GM13976 (cell line): ENCODE data around the gene VPS8.

Experiments
- DNase-seq: peaks from one replicate; pipeline ENCODE4 v3.0.0; 2012; ENCODE audit warnings: low spot score
- in situ Hi-C: fragments of 300-500 bp; cut with MboI; formaldehyde crosslinking; loops from one replicate; pipeline ENCODE4 v1.12.0; 2022; ENCODE audit warnings: low sequenced_read_pairs, mixed read lengths, inconsistent platforms; ENCODE audit not compliant: unreplicated experiment
- TF ChIP-seq, protein P1 (sequence below): IDR thresholded peaks from 2 replicates; pipeline ENCODE4 v1.5.1; 2012; ENCODE audit warnings: borderline replicate concordance, mild to moderate bottlenecking; ENCODE audit not compliant: insufficient read depth; ENCODE audit errors: extremely low read depth, missing control alignments, control extremely low read depth

The VPS8 gene

GRCh38 chr3:184801241-184801785 lies 10.7 kb upstream of the VPS8 start:
- no peak for DNase-seq
- in situ Hi-C loops = no loop called here
- TF ChIP-seq, protein P1, sequence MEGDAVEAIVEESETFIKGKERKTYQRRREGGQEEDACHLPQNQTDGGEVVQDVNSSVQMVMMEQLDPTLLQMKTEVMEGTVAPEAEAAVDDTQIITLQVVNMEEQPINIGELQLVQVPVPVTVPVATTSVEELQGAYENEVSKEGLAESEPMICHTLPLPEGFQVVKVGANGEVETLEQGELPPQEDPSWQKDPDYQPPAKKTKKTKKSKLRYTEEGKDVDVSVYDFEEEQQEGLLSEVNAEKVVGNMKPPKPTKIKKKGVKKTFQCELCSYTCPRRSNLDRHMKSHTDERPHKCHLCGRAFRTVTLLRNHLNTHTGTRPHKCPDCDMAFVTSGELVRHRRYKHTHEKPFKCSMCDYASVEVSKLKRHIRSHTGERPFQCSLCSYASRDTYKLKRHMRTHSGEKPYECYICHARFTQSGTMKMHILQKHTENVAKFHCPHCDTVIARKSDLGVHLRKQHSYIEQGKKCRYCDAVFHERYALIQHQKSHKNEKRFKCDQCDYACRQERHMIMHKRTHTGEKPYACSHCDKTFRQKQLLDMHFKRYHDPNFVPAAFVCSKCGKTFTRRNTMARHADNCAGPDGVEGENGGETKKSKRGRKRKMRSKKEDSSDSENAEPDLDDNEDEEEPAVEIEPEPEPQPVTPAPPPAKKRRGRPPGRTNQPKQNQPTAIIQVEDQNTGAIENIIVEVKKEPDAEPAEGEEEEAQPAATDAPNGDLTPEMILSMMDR = no peak

DNA sequence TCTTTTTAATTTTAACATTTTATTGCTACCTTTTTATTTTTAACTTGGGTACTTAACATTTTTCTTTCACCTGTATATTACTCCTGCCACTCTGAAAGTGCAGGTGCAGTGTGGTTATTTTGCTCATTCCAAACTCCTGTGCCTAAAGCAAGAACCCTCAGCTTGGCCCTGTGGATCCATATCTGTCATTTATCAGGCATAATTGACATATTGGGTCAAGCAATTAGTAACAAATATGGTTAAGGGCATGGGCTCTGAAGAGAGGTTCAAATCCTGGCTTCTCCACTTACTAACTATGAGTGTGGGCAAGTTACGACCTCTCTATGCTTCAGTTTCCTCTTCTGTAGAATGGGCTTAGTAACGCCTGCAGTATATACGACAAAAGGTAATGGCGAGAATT lies 9.8 kb upstream of the VPS8 start:
- no peak for DNase-seq
- in situ Hi-C loops = no loop called here
- TF ChIP-seq, protein P1 = no peak

GRCh38 chr3:184804801-184805200 lies 7.2 kb upstream of the VPS8 start:
- TF ChIP-seq, protein P1 = no peak
- no peak for DNase-seq
- in situ Hi-C loops = no loop called here

DNA sequence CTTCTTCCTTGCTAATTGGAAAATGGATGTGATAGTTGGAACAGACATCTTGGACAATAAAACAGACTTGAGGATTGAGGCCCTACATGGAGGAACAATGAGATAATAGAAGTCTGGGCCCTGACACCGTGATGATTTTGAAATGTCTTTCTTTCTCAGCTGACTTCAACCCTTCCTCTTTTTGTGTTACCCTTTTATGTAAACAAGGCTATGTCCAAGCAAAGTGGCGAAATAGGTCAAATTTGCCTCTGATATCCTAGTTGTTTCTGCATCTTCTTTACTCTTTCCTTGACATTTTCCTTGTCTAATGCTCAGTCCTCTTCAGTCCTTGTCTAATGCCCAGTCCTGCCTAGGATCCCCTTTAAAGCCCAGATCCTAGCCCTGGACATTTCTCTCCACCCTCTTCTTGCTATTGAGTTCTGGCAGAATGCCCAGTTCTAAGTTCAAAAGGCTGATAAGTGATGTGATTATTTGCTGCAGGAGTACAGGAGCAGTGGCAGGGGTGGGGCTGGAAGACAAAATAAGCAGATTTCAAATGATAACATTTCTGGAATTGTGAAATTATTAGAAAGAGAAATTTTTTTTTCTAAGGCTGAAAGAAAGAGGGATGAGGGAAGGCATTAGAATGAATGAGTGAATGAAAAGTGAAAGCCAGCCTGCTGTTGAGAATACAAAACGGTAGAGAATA lies 6.5 kb upstream of the VPS8 start:
- TF ChIP-seq, protein P1 = no peak
- in situ Hi-C loops = no loop called here
- no peak for DNase-seq

- in situ Hi-C loops = no loop called here
- TF ChIP-seq, protein P1 = no peak
- no peak for DNase-seq
Observed at GRCh38 chr3:184806567-184807271, 5.2 kb upstream of the VPS8 start.

DNA sequence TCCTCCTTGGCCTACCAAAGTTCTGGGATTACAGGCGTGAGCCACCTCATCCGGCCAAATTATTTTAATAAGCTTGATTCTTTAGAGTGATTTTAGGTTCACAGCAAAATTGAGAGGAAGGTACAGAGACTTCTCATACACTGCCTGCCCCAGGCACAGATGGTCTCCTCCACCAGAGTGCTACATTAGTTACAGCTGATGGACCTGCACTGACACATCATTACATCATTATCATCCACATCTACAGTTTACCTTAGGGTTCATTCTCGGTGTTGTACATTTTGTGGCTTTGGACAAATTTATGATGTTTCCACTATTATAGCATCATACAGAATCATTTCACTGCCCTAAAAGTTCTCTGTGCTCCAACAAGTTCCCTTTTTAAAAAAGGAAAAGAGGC lies 4.4 kb upstream of the VPS8 start:
- in situ Hi-C loops = no loop called here
- TF ChIP-seq, protein P1 = no peak
- DNase-seq = no peak
